Astrocyte of the spinal cord (primary cell): ENCODE data around the gene EPHA2.

Experiments used
- DNase-seq: peaks from one replicate; pipeline ENCODE4 v3.0.0; 2011; ENCODE audit warnings: low read depth, low spot score
- H3K4me3 ChIP-seq: 2 replicates; pipeline ENCODE4 v1.5.1; 2011; ENCODE audit warnings: low read depth, mild to moderate bottlenecking, low read length, moderate library complexity
- in situ Hi-C: cut with HindIII; loops from 2 replicates; pipeline ENCODE4 v1.10.0; 2017; ENCODE audit warnings: low sequenced_read_pairs
- TF ChIP-seq, protein P1 (sequence below): IDR thresholded peaks from 2 replicates; pipeline ENCODE4 v1.5.1; 2012; ENCODE audit warnings: low read depth, mild to moderate bottlenecking, low read length, inconsistent platforms

The EPHA2 gene

DNA sequence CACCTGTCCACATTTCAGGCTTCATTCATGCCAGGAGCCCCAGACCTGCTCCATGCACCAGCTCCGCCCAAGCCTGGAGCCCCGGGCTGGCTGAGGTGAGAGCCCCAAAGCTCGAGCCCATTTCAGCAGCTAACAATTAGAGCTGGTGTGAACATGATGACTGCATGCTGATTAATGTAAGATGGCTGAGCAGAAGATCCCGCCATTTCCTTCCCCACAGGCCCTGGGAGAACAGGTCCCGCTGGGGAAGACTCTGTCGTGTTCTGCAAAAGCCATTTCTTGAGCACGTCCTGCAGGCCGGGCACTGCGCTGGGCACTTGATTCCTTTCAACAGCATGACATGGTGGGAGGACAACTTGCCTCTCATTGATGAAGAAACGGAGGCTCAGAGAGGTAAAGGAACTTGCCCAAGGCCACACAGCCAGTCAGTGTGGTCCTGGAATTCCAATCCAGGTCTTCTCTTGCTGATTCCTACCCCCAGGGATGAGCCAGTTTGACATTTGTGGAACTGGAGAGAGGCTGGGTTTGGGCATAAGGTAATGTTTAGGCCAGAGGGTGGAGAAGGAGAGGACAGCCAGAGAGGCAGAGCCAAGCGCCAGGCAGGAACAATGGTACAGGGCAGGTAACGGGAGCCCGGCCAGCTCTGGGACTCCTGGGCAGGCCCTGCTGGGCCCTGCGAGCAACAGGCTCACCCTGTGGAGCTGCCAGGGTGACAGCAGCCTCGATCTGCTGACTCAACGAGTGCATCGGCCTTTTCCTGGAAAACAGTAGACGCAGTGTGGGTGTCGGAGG lies 28.1 kb upstream of the EPHA2 start:
- in situ Hi-C loops = no loop called here
- H3K4me3 ChIP-seq = no peak overlapping the region
- TF ChIP-seq, protein P1, sequence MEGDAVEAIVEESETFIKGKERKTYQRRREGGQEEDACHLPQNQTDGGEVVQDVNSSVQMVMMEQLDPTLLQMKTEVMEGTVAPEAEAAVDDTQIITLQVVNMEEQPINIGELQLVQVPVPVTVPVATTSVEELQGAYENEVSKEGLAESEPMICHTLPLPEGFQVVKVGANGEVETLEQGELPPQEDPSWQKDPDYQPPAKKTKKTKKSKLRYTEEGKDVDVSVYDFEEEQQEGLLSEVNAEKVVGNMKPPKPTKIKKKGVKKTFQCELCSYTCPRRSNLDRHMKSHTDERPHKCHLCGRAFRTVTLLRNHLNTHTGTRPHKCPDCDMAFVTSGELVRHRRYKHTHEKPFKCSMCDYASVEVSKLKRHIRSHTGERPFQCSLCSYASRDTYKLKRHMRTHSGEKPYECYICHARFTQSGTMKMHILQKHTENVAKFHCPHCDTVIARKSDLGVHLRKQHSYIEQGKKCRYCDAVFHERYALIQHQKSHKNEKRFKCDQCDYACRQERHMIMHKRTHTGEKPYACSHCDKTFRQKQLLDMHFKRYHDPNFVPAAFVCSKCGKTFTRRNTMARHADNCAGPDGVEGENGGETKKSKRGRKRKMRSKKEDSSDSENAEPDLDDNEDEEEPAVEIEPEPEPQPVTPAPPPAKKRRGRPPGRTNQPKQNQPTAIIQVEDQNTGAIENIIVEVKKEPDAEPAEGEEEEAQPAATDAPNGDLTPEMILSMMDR = no peak
- no peak for DNase-seq

DNA sequence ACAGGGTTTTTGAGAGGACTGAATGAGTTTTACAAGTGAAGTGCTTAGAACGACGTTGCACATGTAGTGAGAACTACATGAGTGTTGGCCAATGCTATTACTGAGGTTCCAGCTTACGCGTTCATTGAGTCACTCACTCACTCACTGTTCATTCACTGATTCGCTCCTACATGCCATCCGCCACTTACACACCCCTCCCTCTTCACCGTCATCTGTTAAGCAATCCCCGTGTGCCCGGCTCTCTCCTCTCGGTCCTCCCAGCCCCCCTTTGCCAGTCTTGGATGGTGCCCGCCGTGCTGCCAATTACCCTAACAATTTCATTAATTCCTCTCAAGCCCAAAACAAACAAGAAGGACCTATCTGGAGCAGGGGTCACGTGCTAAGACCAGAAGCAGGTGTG lies 27.3 kb upstream of the EPHA2 start:
- TF ChIP-seq, protein P1 = no peak
- H3K4me3 ChIP-seq = no peak overlapping the region
- DNase-seq = peak; percentile 80
- in situ Hi-C loops = no loop called here

DNA sequence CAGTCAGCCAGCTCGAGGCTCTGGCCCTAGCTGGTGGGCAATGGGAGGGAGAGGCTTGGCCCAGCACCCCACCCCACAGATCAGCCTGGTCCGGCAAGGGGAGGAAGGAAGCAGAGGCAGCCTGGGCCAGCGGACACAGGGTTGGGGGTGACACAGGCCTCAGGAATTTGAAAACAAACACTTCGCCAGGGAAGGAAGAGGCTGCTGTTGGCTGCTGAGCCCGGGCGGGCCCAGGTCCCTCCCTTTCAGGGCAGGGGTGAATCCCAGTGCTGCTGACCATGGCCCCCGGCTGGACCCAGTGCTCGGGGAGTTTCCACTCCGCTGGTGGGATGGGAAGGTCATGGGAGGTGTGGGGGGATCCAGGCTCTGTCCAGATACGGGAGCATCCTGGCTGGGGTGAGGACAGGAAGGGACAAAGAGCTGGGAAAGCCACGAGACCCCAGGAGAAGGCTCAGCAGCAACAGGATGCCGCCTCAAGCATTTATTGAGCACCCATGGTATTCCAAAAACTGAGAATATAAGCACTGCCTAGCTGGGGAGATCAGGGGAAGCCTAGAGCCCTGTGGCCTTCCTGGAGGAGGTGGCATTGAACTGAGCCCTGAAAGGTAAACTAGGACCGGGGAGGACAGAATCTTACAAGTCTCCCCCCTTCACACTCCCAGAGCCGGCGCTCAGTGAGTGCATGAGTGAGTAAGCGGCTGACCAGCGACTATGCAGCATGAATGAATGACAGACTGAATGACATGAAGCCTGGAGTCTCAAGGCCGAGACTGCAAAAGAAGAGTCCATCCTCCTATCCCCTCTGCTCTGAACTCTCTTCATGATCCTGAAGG lies 26.2 kb upstream of the EPHA2 start:
- in situ Hi-C loops = no loop called here
- peak; percentile 92 for DNase-seq
- TF ChIP-seq, protein P1 = no peak

DNA sequence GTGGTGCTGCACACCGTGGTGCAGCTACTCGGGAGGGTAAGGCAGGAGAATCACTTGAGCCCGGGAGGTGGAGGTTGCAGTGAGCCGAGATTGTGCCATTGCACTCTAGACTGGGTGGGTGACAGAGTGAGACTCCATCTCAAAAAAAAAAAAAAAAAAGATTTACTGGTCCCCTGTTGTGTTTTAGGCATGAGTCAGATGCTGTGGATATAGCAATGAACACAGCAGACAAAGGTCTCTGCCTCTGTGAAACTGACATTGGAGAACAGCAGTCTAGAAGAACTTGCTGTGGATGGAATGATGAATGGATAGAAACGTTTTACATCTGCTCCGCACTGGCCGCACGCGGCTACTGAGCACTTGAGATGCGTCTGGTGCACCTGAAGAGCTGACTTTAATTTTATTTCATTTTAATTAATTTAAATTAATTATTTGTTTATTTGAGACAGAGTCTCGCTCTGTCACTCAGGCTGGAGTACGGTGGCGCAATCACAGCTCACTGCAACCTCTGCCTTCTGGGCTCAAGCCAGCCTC lies 24.5 kb upstream of the EPHA2 start:
- DNase-seq = peak; percentile 76
- in situ Hi-C loops = no loop called here
- TF ChIP-seq, protein P1 = no peak
- H3K4me3 ChIP-seq = no peak overlapping the region

More for the DNA sequence above, 26.2 kb upstream of the EPHA2 start:
- no peak overlapping the region for H3K4me3 ChIP-seq

DNA sequence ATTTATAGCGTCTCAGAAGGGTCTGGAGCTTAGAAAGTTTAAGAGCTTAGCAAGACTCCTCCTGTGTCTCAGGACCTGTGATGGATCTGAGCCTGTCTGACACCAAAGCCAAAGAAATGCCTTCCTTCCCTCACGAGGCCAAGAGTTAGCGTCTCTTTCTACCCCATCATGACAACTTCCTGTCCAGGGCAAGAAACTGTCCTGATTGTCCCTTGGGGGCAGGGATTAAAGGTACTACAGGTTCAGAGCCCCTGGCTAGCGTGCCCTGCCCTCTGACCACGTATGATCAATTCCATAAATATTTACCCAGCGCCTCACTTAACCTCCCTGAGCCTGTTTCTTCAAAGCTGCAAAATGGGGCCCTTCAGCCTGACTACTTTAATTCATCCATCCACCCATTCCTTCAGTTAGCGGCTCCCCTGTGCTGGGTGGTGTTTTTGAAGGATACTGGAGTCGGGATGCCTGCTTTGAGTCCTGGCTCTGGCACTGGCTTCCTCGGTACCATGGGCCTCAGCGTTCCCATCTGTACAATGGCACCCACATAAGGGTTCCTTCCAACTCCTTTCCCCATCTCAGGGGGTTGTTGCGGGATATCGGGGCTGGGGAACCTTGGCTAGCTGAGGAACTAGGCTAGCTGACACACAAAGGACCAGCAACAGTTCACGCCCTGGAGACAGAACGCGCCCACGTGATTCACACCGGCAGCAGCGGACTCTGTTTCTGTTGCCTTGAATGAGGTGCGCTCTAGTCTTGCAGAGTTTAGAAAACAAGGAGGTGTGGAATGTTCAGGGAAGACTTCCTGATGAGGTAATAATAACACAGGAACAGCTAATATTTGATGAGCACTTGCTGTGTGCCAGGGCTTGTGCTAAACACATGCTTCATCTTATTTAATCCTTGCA lies 23.0 kb upstream of the EPHA2 start:
- H3K4me3 ChIP-seq = no peak overlapping the region
- TF ChIP-seq, protein P1 = no peak
- in situ Hi-C loops = no loop called here
- no peak for DNase-seq

DNA sequence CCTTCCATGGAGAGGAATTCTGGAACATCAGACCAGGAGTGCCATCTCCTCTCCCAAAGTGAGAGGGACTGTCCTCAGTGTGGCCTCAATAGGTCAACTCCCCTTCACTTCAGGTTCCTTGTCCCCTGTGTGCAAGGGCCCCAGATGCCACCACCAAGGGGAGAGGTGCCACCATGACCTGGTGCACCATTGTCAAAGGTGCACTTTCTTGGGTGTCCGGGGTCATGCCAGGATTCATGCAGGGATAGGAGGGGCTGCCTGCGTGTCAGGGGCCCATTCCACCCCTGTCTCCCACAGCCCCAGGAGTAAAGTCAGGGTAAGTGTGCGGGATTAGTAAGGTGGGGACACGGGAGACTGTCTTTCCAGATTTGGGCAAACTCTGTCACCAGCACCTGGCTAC lies 21.4 kb upstream of the EPHA2 start:
- in situ Hi-C loops = no loop called here
- TF ChIP-seq, protein P1 = no peak
- DNase-seq = no peak
- H3K4me3 ChIP-seq = no peak overlapping the region
